Thyroid gland (tissue), 4 donors: ENCODE results near the gene ITGB2. TPM values are rescaled to one million over a fixed set of nuclear protein-coding genes. Genes with fewer than 3 reads are reported as not detected.

Experiments used
- DNase-seq, 2 donors: peaks; one replicate each; pipeline ENCODE4 v3.0.0-alpha.2; 2019
- H3K27ac ChIP-seq, 3 donors: fragments of 200-600 bp; sonication (generic); 1 replicate in 2 of 3; 2 replicates in 1 of 3; pipeline ENCODE4 v1.5.1; 2016 to 2019; ENCODE audit warnings: mild to moderate bottlenecking in 1 of 3, moderate library complexity in 1 of 3
- H3K27me3 ChIP-seq: fragments of 200-600 bp; sonication (generic); one replicate; pipeline ENCODE4 v1.5.1; 2019
- H3K36me3 ChIP-seq, 2 donors: fragments of 200-600 bp; sonication (generic); one replicate each; pipeline ENCODE4 v1.5.1; 2016 to 2019
- H3K4me1 ChIP-seq, 2 donors: fragments of 200-600 bp; sonication (generic); one replicate each; pipeline ENCODE4 v1.5.1; 2017 to 2019
- H3K4me3 ChIP-seq, 3 donors: fragments of 200-600 bp; sonication (generic); replicated peaks in 1 of 3; 1 replicate in 2 of 3; 2 replicates in 1 of 3; pipeline ENCODE4 v1.5.1; 2016; ENCODE audit warnings: mild to moderate bottlenecking in 1 of 3
- H3K9me3 ChIP-seq: fragments of 200-600 bp; sonication (generic); one replicate; pipeline ENCODE4 v1.5.1; 2017
- POLR2A ChIP-seq, 2 donors: fragments of 450-650 bp; IDR thresholded peaks; one replicate each; pipeline ENCODE4 v1.6.1; 2017; ENCODE audit warnings: antibody characterized with exemption in 2 of 2, mild to moderate bottlenecking in 2 of 2, moderate library complexity in 1 of 2
- WGBS, 2 donors: methylation state at CpG; one replicate each; pipeline ENCODE4 v1.1.5; 2017; 5-methylcytosine and 5-hydroxymethylcytosine counted together
- intact Hi-C: fragments of 100-400 bp; cut with DNase I; formaldehyde crosslinking; loops from one replicate; pipeline ENCODE4 v1.15.1; 2023
- total RNA-seq, 4 donors: library from RNA; depleted of rRNA; stranded (reverse); fragments of >200 nt; gene quantifications; one replicate each; pipeline ENCODE4 v1.2.3, GENCODE V29; 2016
- TF ChIP-seq, protein P1 (sequence below), 6 experiments: fragments of 200-600 bp in 3 of 6; fragments of 450-650 bp in 3 of 6; sonication (generic) in 3 of 6; IDR thresholded peaks; one replicate each; pipeline ENCODE4 v1.5.1; 2016 to 2019; ENCODE audit warnings: antibody characterized with exemption in 6 of 6, mild to moderate bottlenecking in 2 of 6, inconsistent platforms in 1 of 6, moderate library complexity in 1 of 6

Gene ITGB2
- total RNA-seq, 4 donors from 2014 or later, result 18.4 to 79.4 (median 27.5) TPM

DNA sequence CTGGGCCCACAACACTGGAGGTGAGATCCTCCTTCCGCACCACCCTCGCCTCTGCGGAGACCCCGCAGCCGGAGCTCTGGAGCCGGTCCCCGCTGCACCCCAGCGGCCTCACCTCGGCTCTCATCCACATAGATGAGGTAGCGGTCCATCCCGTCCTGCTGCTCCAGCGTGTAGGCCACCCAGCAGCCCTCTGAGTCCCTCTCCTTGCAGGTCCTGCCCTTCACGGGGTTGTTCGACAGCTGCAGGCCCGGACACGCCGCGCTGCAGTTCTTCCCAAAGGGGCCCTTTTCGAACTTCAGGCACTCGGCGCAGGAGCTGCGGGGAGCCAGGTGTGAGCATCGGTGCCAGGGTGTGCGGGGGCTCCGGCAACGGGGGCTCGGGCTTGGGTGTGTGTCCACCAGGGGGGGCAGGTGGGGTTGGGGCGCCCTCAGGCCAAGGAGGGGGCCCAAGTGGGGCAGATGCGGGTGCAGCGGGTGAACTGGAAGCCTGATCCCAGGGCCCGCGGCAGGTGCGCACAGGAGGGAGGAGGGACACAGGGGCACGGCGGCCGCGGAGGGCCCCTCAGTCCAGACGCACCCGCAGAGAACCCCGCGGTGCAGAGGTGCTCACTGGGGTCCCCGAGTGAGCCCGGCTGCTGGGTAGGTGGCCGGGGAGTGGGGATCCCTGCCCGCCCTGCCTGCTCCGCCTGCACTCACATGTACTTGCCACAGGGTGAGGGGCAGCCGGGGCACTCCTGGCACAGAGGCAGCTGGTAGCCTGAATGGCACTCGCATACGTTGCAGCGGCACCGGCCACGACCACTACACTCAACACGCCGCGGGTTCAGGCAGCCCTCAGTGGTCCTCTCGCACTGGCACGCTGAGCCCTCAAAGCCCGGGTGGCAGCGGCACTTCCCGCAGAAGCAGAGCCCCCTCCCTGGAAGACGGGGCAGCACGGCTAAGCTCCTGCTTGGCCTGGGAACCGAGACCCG is 31.8 kb downstream of the ITGB2 start:
- no peak overlapping the region for H3K4me3 ChIP-seq
- no peak for DNase-seq
- H3K4me1 ChIP-seq, result no peaks in the 10 kb centered on the region
- H3K27me3 ChIP-seq, result no peaks in the 10 kb centered on the region
- H3K36me3 ChIP-seq, result no peaks in the 10 kb centered on the region
- 85 to 92% methylated on average over 18 to 54 of the region's 64 CpGs for WGBS, 2 donors
- TF ChIP-seq, protein P1, sequence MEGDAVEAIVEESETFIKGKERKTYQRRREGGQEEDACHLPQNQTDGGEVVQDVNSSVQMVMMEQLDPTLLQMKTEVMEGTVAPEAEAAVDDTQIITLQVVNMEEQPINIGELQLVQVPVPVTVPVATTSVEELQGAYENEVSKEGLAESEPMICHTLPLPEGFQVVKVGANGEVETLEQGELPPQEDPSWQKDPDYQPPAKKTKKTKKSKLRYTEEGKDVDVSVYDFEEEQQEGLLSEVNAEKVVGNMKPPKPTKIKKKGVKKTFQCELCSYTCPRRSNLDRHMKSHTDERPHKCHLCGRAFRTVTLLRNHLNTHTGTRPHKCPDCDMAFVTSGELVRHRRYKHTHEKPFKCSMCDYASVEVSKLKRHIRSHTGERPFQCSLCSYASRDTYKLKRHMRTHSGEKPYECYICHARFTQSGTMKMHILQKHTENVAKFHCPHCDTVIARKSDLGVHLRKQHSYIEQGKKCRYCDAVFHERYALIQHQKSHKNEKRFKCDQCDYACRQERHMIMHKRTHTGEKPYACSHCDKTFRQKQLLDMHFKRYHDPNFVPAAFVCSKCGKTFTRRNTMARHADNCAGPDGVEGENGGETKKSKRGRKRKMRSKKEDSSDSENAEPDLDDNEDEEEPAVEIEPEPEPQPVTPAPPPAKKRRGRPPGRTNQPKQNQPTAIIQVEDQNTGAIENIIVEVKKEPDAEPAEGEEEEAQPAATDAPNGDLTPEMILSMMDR (IDR thresholded peaks at IDR 0.05), result no peak
- TF ChIP-seq POLR2A (IDR thresholded peaks at IDR 0.05), result no peak
- no peaks in the 10 kb centered on the region for H3K9me3 ChIP-seq
- intact Hi-C loops, result no loop called here
- H3K27ac ChIP-seq, result no peak overlapping the region

DNA sequence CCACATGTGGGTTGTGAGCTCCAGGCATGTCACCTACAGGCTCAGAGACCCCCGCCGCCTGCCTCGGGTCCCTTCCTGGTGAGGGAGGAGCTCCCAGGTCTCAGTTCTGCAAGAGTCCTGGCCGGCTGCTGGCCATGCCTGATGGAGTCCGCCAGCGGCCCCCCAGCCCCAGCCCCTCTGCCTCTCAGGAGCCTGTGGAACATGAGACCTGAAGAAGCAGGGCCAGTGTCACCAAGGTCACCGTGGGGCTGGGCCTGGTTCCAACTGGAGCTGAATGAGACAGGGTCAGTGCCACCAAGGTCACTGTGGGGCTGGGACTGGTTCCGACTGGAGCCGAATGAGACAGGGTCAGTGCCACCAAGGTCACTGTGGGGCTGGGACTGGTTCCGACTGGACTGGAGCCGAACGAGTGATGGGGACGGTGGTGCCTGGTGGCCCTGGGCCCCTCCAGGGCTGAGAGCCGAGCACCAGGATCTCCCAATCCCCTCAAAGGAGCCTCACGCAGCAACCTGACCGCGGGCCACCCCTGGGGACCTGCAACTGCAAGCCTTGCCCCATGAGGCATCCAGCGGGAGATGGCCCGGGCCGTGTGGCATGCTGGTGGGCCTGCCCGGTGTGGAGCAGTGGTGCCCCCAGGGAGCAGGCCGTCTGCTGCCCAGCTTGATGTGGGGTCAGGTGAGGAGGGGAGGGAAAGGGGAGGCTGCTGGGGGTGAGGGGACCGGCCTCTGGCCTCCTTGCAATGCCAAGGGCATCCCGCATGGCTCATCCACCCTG is 32.7 kb downstream of the ITGB2 start:
- WGBS, 2 donors, result 90 to 93% methylated on average over 5 to 9 of the region's 24 CpGs
- Histone ChIP-seq H3K36me3 (no peaks in the 10 kb centered on the region), H3K4me1 (no peaks in the 10 kb centered on the region), H3K27me3 (no peaks in the 10 kb centered on the region), H3K9me3 (no peaks in the 10 kb centered on the region), H3K4me3 (no peak overlapping the region), H3K27ac (no peak overlapping the region)
- no peak for TF ChIP-seq POLR2A (IDR thresholded peaks at IDR 0.05)
- TF ChIP-seq, protein P1 (IDR thresholded peaks at IDR 0.05), result no peak
- no peak for DNase-seq
- intact Hi-C loops, result no loop called here

DNA sequence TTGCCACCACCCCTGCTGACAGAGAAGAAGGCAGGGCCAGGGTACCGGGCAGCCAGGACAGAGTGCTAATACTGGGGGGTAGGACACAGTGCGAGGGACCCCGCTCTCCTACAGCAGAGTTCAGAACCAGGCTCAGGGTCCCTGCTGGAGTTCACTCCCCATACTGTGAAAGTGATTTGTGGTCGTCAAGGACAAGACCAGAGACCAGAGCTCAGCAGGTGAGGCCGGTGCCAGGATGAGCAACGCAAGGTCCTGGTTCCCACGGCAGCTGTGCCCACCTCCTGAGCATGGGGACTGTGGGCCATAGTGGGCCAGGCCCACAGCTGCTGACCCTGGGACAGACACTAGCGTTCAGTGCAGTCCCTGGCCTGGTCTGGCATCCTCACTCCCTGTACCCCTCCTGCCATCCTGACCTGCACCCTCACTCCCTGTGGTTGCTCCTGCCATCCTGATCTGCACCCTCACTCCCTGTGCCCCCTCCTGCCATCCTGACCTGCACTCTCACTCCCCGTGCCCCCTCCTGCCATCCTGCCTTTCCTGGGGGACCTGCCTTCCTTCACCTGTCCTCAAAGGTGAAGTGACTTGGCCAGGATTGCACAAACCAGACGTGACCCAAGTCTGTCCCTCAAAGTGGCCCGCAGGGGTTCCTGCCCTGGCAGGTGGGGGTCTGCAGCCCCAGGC is 33.4 kb downstream of the ITGB2 start:
- DNase-seq, result no peak
- no peaks in the 10 kb centered on the region for H3K27me3 ChIP-seq
- WGBS, 2 donors, result 86 to 95% methylated on average over 7 to 9 of the region's 11 CpGs
- H3K4me1 ChIP-seq, result peaks cover 0 to 5% of the 10 kb centered on the region in 2 donors
- H3K9me3 ChIP-seq, result no peaks in the 10 kb centered on the region
- no peaks in the 10 kb centered on the region for H3K36me3 ChIP-seq
- no peak overlapping the region for H3K4me3 ChIP-seq
- TF ChIP-seq, protein P1 (IDR thresholded peaks at IDR 0.05), result no peak
- no peak for TF ChIP-seq POLR2A (IDR thresholded peaks at IDR 0.05)
- no peak overlapping the region for H3K27ac ChIP-seq
- intact Hi-C loops, result no loop called here

DNA sequence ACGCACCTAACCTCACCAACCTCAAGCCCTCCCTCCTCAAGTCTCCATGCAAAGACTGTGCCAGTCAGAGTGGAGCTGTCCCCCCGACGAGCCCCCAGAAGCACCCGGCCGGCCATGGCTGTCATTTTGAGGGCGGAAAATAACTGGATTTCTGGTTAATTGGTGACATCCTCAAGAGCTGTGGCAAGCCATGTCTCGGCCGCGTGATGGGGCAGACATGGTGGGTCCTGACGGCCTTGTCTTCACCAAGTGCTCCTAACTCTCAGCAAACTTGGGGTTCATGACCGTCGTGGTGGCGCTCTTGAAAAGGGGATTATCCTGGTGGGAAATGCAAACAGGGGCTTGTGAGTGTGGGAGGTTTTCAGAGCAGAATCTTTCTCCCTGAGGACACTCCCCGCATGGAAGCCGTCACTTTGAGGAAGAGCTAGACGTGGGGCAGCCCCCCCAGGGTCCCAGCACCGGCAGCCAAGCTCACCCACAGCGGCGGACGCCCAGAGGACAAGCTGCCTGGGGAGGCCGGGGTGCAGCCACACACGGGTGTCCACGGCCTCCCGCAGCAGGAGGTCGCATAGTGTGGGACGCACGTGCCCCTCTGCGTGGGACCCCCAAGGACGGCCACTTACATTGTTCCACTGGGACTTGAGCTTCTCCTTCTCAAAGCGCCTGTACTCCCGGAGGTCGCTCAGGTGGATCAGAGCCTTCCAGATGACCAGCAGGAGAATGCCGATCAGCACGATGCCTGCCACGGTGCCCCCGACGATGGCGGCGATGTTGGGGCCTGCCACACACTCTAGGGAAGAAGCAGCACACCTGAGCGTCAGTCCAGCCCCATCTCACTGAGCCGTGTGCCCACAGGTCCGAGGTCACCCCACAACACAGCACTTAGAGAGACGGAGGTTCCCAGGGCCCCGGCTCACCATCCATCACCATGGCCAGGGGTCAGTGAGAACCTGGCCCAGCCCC is 34.3 kb downstream of the ITGB2 start:
- H3K27me3 ChIP-seq, result no peaks in the 10 kb centered on the region
- H3K36me3 ChIP-seq, result no peaks in the 10 kb centered on the region
- peaks cover 3 to 14% of the 10 kb centered on the region in 2 donors for H3K4me1 ChIP-seq
- H3K27ac ChIP-seq, result no peak overlapping the region
- H3K9me3 ChIP-seq, result no peaks in the 10 kb centered on the region
- H3K4me3 ChIP-seq, result no peak overlapping the region
- 86 to 88% methylated on average over 22 to 41 of the region's 44 CpGs for WGBS, 2 donors
- TF ChIP-seq, protein P1 (IDR thresholded peaks at IDR 0.05), result no peak
- TF ChIP-seq POLR2A (IDR thresholded peaks at IDR 0.05), result no peak
- intact Hi-C loops, result no loop called here
- no peak for DNase-seq
